ENCODE results near the gene ARMC9. TPM values are rescaled to one million over a fixed set of nuclear protein-coding genes. Genes with fewer than 3 reads are reported as not detected.

The ARMC9 gene
- total RNA-seq, 2 experiments from 2014 or later = 2.3 to 2.5 TPM

- Mint-ChIP-seq H3K27ac (no peak overlapping the region), H3K4me3 (no peak overlapping the region)
- CTCF ChIA-PET = interaction anchor here (1.0 to 1.2 kb wide), 2 partner anchors 57 to 103 kb away, joined by 3 read pairs; no protein-coding TSS in a partner anchor
Measured at GRCh38 chr2:231321556-231322334, 123.3 kb downstream of the ARMC9 start.

GRCh38 chr2:231323316-231323715 lies 124.9 kb downstream of the ARMC9 start:
- H3K4me1 Mint-ChIP-seq = peaks cover 5% of the 10 kb centered on the region
- no peaks in the 10 kb centered on the region for H3K9me3 Mint-ChIP-seq (ENCODE audit: low read depth)
- no peaks in the 10 kb centered on the region for H3K36me3 Mint-ChIP-seq (ENCODE audit: low read depth)
- no peak overlapping the region for H3K27ac Mint-ChIP-seq
- no peak overlapping the region for H3K4me3 Mint-ChIP-seq
- intact Hi-C loops (cut with DNase I, micrococcal nuclease) = no loop called here
- ChIA-PET CTCF (interaction anchor here (1.2 kb wide), 1 partner anchor 59 kb away, joined by 3 read pairs; no protein-coding TSS in a partner anchor), POLR2A (no interaction called here)
- ATAC-seq = no peak
- peaks cover 10% of the 10 kb centered on the region for H3K27me3 Mint-ChIP-seq
- no peak for DNase-seq

More at GRCh38 chr2:231321556-231322334, 123.3 kb downstream of the ARMC9 start:
- H3K4me1 Mint-ChIP-seq = peaks cover 5% of the 10 kb centered on the region
- peaks cover 9% of the 10 kb centered on the region for H3K9me3 Mint-ChIP-seq (ENCODE audit: low read depth)
- DNase-seq = no peak
- intact Hi-C loops (cut with DNase I, micrococcal nuclease) = no loop called here
- peaks cover 10% of the 10 kb centered on the region for H3K27me3 Mint-ChIP-seq
- H3K36me3 Mint-ChIP-seq (ENCODE audit: low read depth) = no peaks in the 10 kb centered on the region
- POLR2A ChIA-PET = no interaction called here
- no peak for ATAC-seq

GRCh38 chr2:231325826-231326225 lies 127.4 kb downstream of the ARMC9 start:
- intact Hi-C loops (cut with DNase I, micrococcal nuclease) = no loop called here

GRCh38 chr2:231326404-231326803 lies 128.0 kb downstream of the ARMC9 start:
- intact Hi-C loops (cut with DNase I, micrococcal nuclease) = no loop called here
- Mint-ChIP-seq H3K4me3 (no peak overlapping the region), H3K4me1 (peaks cover 5% of the 10 kb centered on the region), H3K27ac (no peak overlapping the region), H3K27me3 (peaks cover 9% of the 10 kb centered on the region), H3K36me3 (ENCODE audit: low read depth) (no peaks in the 10 kb centered on the region), H3K9me3 (ENCODE audit: low read depth) (no peaks in the 10 kb centered on the region)
- DNase-seq = no peak
- no peak for ATAC-seq
- CTCF ChIA-PET = no interaction called here
- POLR2A ChIA-PET = no interaction called here

More at GRCh38 chr2:231325826-231326225, 127.4 kb downstream of the ARMC9 start:
- H3K9me3 Mint-ChIP-seq (ENCODE audit: low read depth) = no peaks in the 10 kb centered on the region
- peaks cover 5% of the 10 kb centered on the region for H3K4me1 Mint-ChIP-seq
- H3K36me3 Mint-ChIP-seq (ENCODE audit: low read depth) = no peaks in the 10 kb centered on the region
- ATAC-seq (no peak), DNase-seq (no peak)
- CTCF ChIA-PET = no interaction called here
- H3K27me3 Mint-ChIP-seq = peaks cover 10% of the 10 kb centered on the region
- no peak overlapping the region for H3K4me3 Mint-ChIP-seq
- H3K27ac Mint-ChIP-seq = no peak overlapping the region
- POLR2A ChIA-PET = no interaction called here

GRCh38 chr2:231330311-231330710 lies 131.9 kb downstream of the ARMC9 start:
- Mint-ChIP-seq H3K27ac (no peak overlapping the region), H3K27me3 (no peaks in the 10 kb centered on the region), H3K4me3 (no peak overlapping the region), H3K36me3 (ENCODE audit: low read depth) (no peaks in the 10 kb centered on the region), H3K4me1 (no peaks in the 10 kb centered on the region), H3K9me3 (ENCODE audit: low read depth) (no peaks in the 10 kb centered on the region)
- ChIA-PET CTCF (interaction anchor here (0.7 to 0.9 kb wide), 2 partner anchors 67 to 1450 kb away, joined by 3 to 6 read pairs; no protein-coding TSS in a partner anchor), POLR2A (no interaction called here)
- intact Hi-C loops (cut with DNase I, micrococcal nuclease) = no loop called here
- DNase-seq = no peak
- no peak for ATAC-seq

DNA sequence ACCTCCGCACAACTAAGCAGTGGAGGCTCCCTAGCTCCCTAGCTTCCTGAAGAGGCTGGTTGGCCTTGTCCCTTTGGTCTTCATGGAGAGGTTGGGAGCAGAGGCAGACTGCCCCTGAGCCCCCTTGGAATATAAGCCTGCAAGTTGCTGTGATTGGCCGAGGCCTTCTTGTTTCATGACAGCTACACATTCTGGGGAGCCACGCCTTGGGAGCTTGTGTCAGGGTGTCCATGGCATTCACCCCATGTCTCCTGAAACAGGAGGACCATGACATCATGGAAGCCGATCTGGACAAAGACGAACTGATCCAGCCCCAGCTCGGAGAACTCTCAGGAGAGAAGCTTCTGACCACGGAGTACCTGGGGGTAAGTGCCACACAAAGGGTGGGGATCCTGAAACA lies 133.1 kb downstream of the ARMC9 start:
- ChIA-PET POLR2A (no interaction called here), CTCF (interaction anchor here (0.7 to 1.3 kb wide), 2 partner anchors 75 to 119 kb away, joined by 3 to 6 read pairs; no protein-coding TSS in a partner anchor)
- Mint-ChIP-seq H3K9me3 (ENCODE audit: low read depth) (no peaks in the 10 kb centered on the region), H3K27ac (no peak overlapping the region), H3K36me3 (ENCODE audit: low read depth) (no peaks in the 10 kb centered on the region), H3K27me3 (no peaks in the 10 kb centered on the region), H3K4me3 (no peak overlapping the region), H3K4me1 (no peaks in the 10 kb centered on the region)
- no peak for DNase-seq
- intact Hi-C loops (cut with DNase I, micrococcal nuclease) = no loop called here
- ATAC-seq = no peak

DNA sequence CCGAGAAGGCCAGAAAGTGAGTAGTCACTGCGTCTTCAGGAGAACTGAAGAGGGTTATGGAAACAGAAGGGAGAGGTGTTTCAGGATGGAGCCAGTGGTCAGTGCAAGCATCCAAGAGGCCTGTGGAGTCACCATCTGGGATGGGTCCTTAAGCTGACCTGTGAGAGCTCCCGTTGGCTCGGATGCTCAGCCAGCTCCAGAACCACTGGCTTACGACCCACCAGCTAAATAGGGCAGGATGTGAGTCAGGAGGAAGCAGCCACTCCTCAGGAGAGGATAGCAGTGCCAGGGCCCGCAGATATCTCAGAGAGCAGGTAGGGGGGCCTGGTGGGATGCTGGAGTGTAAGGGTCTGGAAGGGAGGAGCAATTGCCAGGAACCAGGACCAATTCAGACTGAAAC lies 134.0 kb downstream of the ARMC9 start:
- no peaks in the 10 kb centered on the region for H3K4me1 Mint-ChIP-seq
- CTCF ChIA-PET = interaction anchor here (1.0 kb wide), 1 partner anchor 60 kb away, joined by 5 read pairs; no protein-coding TSS in a partner anchor
- H3K9me3 Mint-ChIP-seq (ENCODE audit: low read depth) = no peaks in the 10 kb centered on the region
- H3K27me3 Mint-ChIP-seq = no peaks in the 10 kb centered on the region
- POLR2A ChIA-PET = interaction anchor here (0.6 kb wide), 1 partner anchor 258 kb away, joined by 3 read pairs; no protein-coding TSS in a partner anchor
- no peak overlapping the region for H3K27ac Mint-ChIP-seq
- H3K36me3 Mint-ChIP-seq (ENCODE audit: low read depth) = no peaks in the 10 kb centered on the region
- DNase-seq (no peak), ATAC-seq (no peak)
- intact Hi-C loops (cut with DNase I, micrococcal nuclease) = no loop called here
- no peak overlapping the region for H3K4me3 Mint-ChIP-seq

DNA sequence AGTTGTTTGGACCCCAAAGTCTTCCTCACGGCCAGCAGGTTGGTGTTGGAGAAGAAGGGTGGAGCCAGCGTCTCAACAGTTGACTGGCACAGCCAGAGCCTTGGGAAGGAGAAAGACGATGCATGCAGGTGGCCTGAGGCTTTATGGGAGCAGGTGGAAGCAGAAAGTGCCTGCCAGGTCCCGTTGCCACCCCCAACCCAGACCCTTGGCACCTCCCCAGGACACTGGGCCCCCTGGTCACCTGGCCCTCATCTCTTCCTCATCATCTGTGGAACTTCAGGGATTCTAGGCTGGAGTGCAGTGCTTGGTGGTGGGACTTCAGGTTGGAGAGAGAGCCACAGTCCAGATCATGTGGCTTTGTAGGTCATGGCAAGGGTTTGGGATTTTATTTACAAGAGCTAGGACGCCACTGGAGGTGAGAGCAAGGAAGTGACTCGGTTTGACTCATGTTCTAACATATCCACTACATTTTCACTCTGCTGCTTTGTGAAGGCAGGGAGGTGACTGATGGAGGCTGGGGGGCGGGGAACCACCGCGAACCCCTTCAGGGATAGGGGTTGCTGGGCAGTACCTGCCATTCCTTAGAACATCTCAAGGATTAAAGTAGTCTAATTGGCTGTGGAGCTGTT lies 134.6 kb downstream of the ARMC9 start:
- intact Hi-C loops (cut with DNase I, micrococcal nuclease) = no loop called here
- H3K27me3 Mint-ChIP-seq = no peaks in the 10 kb centered on the region
- H3K27ac Mint-ChIP-seq = no peak overlapping the region
- ATAC-seq = no peak
- DNase-seq = no peak
- ChIA-PET CTCF (interaction anchor here (1.0 kb wide), 1 partner anchor 59 kb away, joined by 5 read pairs; no protein-coding TSS in a partner anchor), POLR2A (no interaction called here)
- no peaks in the 10 kb centered on the region for H3K36me3 Mint-ChIP-seq (ENCODE audit: low read depth)
- H3K4me1 Mint-ChIP-seq = no peaks in the 10 kb centered on the region
- H3K4me3 Mint-ChIP-seq = no peak overlapping the region
- H3K9me3 Mint-ChIP-seq (ENCODE audit: low read depth) = no peaks in the 10 kb centered on the region

DNA sequence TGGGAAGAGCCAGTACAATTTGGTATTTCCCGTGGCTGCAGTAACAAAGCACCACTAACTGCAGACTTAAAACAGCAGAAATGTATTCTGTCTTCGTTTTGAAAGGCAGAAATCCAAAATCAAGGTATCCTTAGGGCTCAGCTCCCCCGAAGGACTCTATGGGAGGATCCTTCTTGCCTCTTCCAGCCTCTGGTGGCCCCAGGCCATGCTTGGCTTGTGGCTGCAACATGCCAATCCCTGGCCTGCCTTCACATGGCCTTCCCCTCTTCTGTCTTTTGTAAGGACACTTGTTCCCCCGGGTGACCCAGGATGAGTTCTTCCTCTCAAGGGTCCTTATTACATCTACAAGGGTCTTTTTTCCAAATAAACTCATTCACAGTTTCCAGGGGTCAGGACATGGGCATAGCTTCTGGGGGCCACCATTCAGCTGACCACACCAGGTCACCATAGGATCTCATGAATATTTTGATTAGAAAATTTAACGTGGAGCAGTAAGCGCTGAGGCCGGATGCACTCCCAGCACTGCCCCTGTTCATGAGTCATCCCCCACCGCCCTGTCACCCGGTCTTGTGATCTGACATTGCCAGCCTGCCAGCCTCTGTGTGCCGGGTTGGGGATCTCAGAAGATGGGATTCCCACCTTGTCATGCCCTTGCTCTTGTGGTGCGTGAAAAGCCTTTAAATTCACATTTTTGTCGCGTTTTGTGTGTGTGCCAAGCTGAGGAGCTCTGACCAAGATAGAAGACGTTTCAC lies 135.9 kb downstream of the ARMC9 start:
- DNase-seq (no peak), ATAC-seq (no peak)
- Mint-ChIP-seq H3K9me3 (ENCODE audit: low read depth) (no peaks in the 10 kb centered on the region), H3K27me3 (no peaks in the 10 kb centered on the region), H3K36me3 (ENCODE audit: low read depth) (no peaks in the 10 kb centered on the region), H3K4me3 (no peak overlapping the region), H3K27ac (no peak overlapping the region), H3K4me1 (no peaks in the 10 kb centered on the region)
- intact Hi-C loops (cut with DNase I, micrococcal nuclease) = no loop called here
- POLR2A ChIA-PET = no interaction called here
- CTCF ChIA-PET = no interaction called here

DNA sequence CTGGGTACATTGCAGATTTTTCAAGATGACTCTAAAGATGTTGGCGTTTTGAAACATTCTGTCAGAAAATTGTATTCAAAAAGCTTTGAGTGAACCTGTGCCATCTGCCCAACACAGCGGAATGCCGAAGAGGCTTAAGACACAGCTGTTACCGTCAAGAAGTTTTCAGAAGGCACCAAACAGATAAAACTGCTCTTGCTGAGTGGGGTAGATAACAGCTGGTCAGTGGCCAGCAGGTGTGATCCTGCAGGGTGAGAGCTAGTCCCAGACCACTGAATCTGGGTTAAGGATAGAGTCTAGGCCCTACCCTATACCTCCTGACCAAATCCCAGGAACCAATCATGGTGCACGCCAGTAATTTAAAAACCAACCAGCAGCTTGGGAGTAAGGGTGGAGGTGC lies 136.6 kb downstream of the ARMC9 start:
- no peaks in the 10 kb centered on the region for H3K4me1 Mint-ChIP-seq
- H3K9me3 Mint-ChIP-seq (ENCODE audit: low read depth) = no peaks in the 10 kb centered on the region
- intact Hi-C loops (cut with DNase I, micrococcal nuclease) = no loop called here
- DNase-seq (no peak), ATAC-seq (no peak)
- H3K27me3 Mint-ChIP-seq = no peaks in the 10 kb centered on the region
- ChIA-PET POLR2A (interaction anchor here (0.6 kb wide), 1 partner anchor 218 kb away, joined by 5 read pairs; no protein-coding TSS in a partner anchor), CTCF (no interaction called here)
- no peak overlapping the region for H3K4me3 Mint-ChIP-seq
- no peaks in the 10 kb centered on the region for H3K36me3 Mint-ChIP-seq (ENCODE audit: low read depth)
- H3K27ac Mint-ChIP-seq = no peak overlapping the region

DNA sequence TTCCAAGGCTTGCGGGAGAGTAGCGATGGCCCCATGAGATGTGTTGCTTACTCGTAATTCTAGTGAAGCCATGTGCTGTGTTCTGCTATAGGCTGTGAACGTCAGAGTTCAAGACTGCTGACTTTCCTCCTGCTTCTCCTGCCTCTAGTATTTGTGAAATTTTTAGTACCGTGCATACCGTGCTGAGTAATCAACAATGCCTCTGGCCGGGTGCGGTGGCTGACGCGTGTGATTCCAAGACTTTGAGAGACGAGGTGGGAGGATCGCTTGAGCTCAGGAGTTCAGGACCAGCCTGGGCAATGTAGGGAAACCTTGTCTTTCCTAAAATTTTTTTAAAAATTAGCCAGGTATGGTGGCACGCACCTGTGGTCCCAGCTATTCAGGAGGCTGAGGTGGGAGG lies 137.2 kb downstream of the ARMC9 start:
- Mint-ChIP-seq H3K9me3 (ENCODE audit: low read depth) (no peaks in the 10 kb centered on the region), H3K27me3 (no peaks in the 10 kb centered on the region), H3K27ac (no peak overlapping the region), H3K4me3 (no peak overlapping the region), H3K36me3 (ENCODE audit: low read depth) (no peaks in the 10 kb centered on the region), H3K4me1 (no peaks in the 10 kb centered on the region)
- ChIA-PET CTCF (no interaction called here), POLR2A (interaction anchor here (0.6 kb wide), 2 partner anchors 217 to 231 kb away, joined by 5 to 7 read pairs; no protein-coding TSS in a partner anchor)
- no peak for DNase-seq
- no peak for ATAC-seq
- intact Hi-C loops (cut with DNase I, micrococcal nuclease) = no loop called here

All from activated CD4-positive, alpha-beta T cell treated with anti-CD3 and anti-CD28 coated beads for 36 hours (primary cell).